ENCODE measurements around the gene AGAP2.

AGAP2 gene

DNA sequence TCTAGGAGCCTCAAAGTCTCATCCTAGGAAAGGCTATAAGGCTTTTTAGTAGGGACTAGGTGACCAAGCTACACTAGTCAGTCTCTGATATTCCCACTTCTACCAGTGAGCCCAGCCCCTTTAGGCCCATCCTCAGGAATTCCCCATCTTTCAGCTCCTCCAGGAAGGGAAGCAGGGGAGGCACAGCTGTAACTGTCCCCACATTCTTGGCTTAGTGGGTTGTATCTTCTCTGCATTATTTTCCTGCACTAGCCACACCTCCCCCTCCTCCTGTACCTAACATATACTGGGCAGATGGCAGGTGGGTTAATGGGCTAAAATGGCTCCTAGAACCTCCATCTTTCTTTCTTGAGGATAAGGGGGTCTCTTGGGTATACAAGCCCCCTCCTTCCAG lies 28.8 kb upstream of the AGAP2 start:
- DNase-seq = no peak

DNA sequence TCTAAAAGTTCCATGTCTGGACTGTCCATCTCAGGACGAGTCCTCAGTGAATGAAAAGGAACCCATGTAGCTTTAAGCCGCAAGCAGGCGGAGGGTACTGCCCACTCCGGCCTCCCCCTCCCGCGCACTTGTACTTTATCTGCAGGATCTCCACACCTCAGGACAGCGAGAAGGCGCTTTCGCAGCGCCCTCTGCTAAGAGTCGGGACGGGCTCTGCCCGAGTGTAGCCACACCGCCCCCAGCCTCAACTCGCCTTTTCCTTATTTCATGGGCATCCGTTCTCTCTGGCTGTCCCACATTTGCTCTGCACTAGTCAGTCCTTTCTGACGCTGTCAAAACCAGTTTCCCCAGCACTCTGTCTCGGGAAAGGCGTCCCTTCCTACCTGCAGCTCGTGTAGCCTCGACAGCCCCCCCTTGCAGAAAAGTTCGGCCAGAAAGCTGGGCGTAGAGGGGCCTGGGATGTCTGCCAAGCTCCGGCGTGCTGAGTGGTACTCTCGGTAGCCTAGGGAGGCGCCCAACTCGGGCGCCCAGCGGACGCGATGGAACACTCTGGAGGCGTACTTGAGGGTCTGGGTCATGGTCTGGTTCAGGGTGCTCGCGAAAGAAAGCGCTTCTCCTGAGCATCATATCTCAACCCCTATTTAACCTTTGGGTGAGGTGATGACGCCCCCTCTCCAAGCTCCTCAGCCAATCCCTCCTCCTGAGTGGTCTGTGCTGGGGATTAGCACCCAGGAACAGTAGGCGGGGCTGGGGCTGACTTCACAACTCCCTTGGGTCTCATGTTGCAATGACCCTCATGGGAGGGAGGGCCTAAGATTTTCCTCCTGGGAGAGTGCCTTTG lies 28.1 kb upstream of the AGAP2 start, which contains the start of gene CYP27B1:
TSS of gene CYP27B1 (minus strand) at position 615 of the 841 bp plus-strand sequence. CDS start at position 578, 37 bp downstream.
- DNase-seq = peak; percentile 20

DNA sequence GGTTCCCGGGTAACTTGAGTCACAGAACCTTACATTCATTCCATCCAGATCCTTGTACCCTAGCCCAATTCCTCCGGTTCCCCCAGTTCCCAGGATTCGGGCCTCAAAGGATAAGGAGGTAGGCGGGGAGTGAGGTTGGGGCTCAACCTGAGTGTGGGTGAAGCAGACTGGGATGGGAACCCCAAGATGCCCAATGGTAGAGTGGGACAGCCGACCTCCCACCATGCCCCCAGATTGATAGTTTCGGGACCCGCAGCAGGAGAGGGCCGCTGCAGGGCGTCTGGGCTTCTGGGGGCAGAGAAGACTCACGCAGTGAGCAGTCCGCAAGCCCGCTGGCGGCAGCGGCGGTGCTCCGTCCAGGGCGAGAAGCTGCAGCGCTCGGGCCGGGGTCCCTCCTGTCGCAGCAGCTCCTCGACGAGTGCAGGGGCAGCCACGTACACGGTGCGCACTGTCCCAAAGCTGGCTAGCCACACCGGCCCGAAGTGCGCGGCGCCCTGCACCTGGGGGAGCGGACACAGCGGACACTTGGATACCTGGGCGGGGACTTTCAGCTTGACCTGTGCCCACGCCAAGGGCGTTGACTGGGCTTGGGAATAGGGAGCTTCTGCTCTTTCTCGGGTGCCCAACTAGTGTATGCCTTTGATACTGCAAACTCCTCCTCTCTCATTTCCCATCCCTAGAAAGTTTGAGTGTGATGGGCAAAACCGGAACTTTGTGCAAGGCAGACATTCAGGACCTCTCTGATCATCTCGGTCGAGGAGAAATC lies 27.3 kb upstream of the AGAP2 start:
- no peak for DNase-seq

DNA sequence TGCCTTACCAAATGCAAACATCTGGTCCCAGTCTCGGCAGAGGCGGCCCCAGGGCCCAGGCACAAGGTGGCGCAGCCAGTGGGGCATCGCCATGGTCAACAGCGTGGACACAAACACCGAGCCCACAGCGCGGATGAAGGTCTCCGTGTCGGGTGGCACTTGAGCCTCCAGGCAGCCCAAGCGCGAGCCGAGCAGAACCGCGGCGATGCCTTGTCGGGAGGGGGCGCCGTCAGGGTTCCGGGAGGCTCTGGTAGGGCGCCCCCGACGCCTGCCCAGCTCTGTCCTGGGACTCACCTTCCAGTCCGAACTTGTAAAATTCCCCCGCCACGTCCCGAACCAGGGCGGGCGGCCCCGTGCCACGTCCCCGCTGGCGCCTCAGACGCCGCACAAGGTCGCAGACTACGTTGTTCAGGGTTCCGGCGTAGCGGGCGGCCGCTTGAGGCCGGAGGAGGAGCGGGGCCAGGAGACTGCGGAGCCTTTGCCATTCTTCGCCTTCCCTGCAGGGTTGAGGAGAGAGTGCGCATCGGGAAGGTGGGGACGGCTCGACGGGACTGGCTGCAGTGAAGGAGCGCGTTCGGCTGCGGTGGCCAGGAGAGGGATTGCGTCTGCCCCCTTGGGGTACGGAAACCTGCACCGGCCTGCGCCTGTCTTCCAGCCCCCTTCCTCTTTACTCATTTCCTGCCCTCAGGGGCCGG lies 26.6 kb upstream of the AGAP2 start:
- DNase-seq = peak; percentile 34

GRCh38 chr12:57764662-57765002 lies 26.1 kb upstream of the AGAP2 start:
- no peak for DNase-seq

DNA sequence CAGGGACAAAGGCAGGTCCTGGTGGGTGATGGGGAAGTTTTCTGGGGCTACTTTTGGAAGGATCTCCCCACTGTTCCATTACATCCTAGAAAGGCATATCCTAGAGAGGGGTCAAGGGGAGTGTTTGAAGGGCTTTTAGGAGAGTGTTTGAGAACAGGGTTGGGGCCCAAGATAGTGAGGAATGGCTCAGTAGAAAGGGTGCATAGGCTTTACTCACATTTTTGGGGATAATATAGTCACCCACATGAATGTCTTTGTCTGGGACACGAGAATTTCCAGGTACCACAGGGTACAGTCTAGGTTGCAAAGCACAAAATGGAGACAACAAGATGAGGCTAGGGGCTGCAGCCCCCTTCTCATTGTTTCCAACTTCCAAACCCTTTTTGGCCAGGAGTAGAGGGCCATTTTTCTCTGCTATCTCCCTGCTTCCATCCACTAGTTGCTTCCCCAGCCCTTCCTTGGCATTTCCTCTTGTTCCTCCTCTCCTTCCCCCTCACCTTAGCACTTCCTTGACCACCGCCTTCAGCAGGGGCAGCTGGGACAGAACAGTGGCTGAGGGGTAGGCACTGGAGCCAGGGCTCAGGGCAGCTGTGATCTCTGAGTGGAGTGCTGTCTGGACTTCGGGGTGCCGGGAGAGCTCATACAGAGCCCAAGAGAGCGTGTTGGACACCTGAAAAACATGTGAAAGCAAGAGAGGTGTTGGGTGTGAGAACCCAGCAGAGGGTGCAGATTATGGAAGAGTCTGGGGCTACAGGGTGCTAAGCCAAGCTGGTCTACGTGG lies 25.5 kb upstream of the AGAP2 start:
- DNase-seq = no peak

DNA sequence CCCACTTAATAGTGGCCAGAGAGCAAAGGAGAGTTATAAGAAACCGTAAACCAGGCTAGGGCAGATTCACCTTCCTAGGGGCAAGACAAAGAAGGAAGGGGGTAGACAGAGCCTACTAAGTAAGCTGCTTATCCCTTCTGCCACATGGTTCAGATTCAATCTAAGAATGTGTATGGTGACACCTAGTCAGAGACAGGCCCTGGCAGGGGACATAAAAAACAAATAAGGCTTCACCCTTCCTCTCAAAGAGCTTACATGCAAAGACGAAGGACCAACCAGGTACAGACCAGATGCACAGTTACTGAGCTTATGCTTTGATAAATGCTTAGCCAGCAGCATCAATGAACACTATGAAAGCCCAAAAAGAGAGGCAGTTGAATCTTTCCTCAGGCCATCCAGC lies 23.9 kb upstream of the AGAP2 start:
- DNase-seq = no peak

DNA sequence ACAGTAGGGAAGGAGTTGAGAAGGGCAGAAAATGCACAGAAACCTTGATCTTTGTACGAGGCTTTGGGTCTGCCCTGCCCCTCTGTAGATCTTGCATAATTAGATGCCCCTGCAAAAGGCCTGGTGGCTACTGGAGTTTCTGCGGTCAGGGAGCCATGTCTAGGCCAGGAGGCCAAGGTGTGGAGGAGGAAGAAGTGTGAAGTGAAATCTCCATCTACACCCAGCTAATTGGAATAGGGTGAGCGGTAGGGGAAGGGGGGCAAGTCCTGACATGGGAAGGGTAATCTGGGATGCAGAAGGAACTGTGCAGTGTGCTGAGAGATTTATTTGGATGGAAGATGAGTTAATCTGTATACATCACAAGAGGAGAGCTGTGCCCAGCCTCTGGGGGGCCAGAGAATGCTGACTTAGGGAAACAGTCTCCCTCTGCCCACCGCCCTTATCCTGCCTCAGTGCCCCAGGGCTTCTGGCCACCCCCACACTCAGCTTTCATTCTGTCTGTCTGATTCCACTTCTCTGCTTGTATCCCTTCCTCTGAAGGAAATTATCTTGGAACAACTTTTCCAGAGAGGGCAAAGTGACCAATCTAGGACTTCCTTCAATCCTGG lies 23.0 kb upstream of the AGAP2 start:
- no peak for DNase-seq

DNA sequence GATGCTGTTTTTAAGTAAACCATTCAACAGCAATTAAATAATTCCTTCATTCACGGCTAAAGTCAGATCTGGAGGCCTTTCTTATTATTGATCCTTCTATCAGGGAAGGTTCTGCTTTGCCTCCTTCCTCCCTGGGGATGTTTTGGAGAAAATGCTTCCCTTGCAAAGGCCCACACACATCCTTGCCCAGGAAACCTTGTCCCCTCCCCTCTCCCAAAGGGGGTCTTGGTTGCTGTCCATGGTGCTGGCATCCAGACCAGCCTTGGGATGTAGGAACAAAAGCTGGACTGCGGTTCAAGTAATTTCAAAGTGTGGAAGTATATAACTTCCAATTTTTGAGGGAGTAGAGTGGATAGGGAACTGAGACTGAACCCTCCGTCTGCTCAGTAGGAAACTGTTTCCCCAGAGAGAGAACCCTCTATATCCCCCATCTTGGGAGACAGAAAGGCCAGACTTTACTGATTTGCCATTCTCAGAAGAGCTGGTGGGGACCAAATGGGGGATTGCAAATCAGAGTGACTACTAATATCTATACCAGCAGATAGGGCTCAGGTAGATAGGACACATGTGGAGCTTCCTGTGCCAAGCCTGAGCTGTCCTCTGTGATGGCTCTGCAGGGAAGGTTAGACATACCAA lies 21.9 kb upstream of the AGAP2 start:
- DNase-seq = no peak

- peak; percentile 12 for DNase-seq
Measured at GRCh38 chr12:57759360-57759980, 20.9 kb upstream of the AGAP2 start.

- no peak for DNase-seq
Measured at GRCh38 chr12:57758552-57759359, 20.2 kb upstream of the AGAP2 start.

- DNase-seq = no peak
Measured at GRCh38 chr12:57757771-57758170, 19.2 kb upstream of the AGAP2 start.

GRCh38 chr12:57756406-57757341 lies 18.1 kb upstream of the AGAP2 start:
- no peak for DNase-seq

DNA sequence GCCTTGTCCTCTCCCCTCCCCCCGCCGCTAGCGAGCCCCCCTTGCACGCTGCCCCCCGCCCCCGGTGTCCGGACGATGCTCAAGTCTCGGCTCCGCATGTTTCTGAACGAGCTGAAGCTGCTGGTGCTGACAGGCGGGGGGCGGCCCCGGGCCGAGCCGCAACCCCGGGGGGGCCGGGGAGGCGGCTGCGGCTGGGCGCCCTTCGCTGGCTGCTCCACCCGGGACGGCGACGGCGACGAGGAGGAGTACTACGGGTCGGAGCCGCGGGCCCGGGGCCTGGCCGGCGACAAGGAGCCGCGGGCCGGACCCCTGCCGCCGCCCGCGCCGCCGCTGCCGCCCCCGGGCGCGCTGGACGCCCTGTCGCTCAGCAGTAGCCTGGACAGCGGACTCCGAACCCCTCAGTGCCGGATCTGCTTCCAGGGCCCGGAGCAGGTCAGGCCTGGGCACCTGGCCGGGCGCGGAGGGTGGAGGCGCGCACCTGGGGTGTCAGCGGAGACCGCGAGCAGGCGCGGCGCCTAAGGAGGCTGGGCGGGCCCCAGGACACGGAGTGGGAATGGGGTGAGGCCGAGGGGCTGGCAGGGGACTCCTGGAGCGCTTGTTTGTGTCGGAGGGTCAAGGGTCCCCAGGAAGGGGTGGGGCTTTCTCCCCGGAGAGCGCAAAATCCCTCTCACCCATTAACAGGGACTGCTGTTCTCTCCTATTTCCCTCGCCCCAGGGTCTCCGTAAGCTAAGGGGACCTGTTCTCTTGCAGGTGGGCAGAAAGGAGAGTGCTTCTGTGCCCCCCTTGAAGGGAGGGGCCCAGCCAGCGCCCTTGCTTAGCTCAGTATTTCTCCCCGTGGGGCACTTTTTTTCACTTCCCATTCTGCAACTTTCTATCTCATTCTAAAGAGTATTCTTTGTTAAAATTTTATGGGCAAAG lies 17.2 kb upstream of the AGAP2 start:
- DNase-seq = peak; percentile 13

DNA sequence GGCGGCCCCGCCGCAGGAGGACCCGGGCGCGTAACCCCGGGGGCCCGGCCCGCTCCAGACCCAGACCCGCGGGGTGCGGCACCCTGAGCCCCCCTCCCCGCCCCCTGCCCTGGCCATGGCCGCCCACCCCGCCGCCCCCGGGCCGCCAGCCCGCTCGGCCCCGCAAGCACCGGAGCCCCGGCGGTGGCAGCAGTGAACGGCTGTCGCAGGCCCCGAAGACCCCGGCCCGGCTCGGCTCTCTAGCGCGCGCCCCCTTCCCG lies 16.6 kb upstream of the AGAP2 start:
- no peak for DNase-seq

- peak; percentile 91 for DNase-seq
Measured at GRCh38 chr12:57754411-57755193, 16.1 kb upstream of the AGAP2 start, which contains the start of gene MARCHF9. Gene MARCHF9 (plus strand): TSS chr12:57755103. CDS start chr12:57755529, 426 bp downstream.

DNA sequence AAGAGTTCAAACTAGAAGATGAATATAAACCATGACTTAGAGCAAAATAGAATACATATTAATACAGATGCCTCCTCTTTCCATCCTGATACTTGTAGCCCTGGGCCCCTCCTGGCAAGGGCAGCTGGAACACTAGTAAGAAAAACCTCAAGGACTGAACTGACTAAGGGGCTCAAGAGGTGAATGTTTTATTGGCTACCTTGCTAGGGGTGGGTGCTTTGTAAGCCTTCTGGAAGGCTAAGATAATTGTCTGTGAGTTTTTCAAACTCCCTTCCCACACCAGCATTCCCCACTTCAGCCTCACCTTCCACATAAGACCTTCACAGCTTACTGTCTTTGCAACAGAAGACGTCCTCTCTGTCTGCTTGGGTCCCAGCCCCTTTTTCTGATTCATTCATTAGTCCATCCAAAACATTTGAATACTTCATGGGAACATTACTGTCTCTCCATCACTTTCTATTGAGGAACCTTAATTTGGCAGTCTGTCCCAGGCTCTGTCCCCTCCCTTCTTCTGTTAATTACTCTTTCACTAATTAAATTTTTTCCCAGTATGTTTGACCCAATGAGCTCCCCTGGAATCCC lies 15.3 kb upstream of the AGAP2 start:
- no peak for DNase-seq

All from NCI-H2171 (cell line).